GM10266 (cell line): ENCODE results near the gene HAT1.
A peak's percentile ranks its signal among the peaks of the same experiment; 100 is the strongest.
"Not testable (repeated sequence)": the region's sequence is repeated elsewhere in the genome, so short reads cannot be mapped to it uniquely, and the experiment has no call there.

ENCODE experiments used
- DNase-seq: peaks from one replicate; pipeline ENCODE4 v3.0.0; 2012; ENCODE audit errors: extremely low spot score
- TF ChIP-seq, protein P1 (sequence below): IDR thresholded peaks from 2 replicates; pipeline ENCODE4 v1.5.1; 2012; ENCODE audit warnings: mild to moderate bottlenecking, low read depth; ENCODE audit not compliant: control insufficient read depth, insufficient read depth; ENCODE audit errors: missing control alignments

The HAT1 gene

DNA sequence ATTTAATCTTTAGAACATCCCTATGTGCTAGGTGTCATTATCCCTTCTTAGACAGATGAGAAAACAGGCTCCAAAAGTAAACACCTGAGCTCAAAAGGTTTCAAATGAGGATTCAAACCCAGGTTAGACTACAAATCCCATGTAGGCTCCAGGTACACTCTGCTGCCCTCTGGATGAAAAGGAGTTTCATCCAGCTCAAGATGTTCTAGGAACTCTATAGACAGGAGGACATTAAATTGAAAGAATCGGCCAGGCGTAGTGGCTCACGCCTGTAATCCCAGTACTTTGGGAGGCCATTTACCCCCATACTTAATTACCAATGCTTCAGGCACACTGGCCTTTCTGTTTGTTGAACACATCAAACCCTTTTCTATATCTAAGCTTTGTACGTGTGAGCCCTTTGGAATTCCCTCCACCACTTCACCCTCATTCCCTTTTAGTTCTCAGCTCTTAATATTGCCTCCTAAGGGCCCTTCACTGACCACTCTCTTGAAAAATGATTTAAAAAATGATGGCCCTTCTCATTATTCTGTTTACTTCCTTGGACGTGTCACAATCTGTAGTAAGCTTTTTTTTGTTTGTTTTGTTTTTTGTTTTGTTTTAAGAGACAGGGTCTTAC is 38.9 kb upstream of the HAT1 start:
- TF ChIP-seq, protein P1, sequence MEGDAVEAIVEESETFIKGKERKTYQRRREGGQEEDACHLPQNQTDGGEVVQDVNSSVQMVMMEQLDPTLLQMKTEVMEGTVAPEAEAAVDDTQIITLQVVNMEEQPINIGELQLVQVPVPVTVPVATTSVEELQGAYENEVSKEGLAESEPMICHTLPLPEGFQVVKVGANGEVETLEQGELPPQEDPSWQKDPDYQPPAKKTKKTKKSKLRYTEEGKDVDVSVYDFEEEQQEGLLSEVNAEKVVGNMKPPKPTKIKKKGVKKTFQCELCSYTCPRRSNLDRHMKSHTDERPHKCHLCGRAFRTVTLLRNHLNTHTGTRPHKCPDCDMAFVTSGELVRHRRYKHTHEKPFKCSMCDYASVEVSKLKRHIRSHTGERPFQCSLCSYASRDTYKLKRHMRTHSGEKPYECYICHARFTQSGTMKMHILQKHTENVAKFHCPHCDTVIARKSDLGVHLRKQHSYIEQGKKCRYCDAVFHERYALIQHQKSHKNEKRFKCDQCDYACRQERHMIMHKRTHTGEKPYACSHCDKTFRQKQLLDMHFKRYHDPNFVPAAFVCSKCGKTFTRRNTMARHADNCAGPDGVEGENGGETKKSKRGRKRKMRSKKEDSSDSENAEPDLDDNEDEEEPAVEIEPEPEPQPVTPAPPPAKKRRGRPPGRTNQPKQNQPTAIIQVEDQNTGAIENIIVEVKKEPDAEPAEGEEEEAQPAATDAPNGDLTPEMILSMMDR: no peak
- DNase-seq: no peak

DNA sequence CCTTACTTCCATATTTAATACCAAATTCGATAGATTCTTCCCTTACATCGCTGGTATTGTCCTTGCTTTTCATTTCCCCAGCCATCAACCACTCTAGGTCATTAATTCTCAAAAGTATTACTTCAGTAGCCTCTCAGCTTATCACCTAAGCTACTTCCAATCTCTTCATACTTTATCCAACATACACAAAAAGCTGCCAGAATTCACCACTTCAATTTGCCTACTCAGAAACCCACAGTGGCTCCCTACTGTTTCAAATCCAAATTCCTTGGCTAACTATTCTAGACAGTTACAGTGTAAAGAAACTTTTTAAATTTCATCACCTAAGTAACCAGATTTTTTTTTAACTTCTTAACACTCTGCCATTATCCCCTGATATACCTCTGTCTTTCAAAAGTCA is 32.9 kb upstream of the HAT1 start:
- DNase-seq: no peak
- TF ChIP-seq, protein P1: no peak

DNA sequence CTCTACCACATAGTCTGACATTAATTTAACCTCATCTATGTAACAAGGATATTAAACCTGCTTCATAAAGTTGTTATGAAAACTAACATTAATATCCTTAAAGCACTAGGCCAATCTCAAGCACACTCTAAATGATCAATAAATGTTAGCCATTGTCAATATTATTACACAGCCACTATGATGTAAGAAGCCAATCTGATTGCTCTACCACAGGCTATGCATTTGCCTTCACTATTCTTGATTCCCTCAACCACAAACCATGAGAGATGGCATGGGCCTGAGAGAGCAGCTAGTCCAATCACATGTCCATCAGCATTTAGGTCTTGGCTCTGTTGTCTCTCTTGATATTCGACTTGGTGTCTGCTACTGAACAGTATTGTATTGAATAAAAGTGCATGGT is 32.5 kb upstream of the HAT1 start:
- DNase-seq: no peak
- TF ChIP-seq, protein P1: no peak

DNA sequence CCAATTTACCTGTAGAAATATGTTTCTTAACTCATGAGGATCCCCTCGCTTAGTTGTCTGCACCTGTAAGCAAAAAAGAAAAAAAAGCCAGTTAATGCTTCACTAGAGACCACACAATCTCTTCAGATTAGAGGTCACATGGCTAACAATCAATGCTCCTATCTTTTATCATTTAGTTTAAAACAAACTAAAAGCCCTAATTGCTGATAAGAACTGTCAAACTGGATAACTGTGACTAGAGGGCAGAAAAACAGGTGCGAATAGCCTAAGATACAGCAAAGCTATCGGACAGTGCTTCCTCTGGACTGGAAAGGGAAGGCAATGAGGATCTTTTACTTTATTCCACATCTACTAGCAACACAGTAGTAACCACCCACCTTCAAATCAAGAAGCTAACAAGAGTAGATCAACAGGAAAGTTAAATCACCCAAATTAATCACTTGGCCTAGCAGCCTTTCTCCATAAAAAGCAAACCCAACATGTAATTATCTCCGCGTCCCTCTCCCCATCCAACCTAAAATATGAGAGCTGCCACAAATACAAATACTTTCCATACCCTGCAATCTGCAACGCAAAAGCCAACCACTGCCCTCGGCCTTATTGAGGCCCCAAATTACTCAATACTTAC is 29.0 kb upstream of the HAT1 start:
- no peak for DNase-seq
- TF ChIP-seq, protein P1: no peak

DNA sequence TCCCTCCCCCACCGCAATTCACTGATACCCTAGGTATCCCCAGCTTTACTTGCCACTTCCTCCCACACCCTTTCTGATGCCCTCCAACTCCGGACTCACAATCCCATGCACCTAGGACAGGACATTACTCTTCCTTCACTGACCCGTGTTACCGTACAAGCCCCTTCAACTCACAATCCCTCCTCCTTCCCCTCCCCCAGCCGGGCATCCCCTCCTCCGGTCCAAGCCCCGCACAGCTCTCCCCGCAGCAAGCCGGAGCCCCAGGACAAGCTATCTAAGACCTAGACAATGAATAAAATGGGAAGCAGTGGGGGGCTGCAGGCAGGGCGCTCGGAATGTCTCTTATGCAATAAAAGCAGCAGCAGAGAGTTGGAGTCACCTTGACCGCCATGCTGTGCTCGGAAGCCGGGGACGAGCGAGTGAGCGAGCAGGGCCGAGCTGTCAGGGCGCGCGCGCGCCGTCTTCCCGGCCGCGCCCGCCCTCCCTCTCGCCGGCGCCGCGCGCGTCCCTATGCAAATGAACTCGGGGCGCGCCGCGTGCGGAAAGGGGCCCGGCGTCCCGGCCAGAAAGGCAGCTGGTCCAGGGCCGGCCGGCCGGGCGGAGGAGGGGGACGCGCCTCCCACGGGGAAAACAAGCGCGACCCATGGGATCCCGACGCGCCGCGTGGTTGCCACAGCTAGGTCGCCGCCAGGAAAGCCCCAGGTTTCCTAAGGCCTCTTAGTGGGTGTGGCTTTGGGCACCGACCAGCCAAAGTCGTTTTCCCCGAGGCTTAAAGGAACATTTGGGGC is 28.2 kb upstream of the HAT1 start, which contains the start of gene SLC25A12:
TSS of gene SLC25A12 (minus strand) at position 421 of the 788 bp plus-strand sequence. CDS start at position 391, 30 bp downstream.
- DNase-seq: peak; percentile 94
- TF ChIP-seq, protein P1: no peak

DNA sequence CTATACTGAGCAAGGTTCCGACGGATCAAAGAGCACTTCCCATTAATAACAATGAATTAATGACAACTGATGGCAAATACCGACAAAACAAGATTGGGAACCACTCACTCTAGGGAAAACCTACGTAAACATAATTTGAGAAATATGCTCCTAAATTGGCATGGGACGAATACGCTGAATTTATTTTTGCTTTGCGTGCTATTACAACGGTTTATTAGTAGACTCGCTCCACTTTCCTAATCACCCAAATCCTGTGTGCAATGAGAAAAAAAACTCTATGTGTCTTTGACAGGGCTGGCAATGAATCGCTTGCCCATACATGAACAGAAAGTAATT is 27.7 kb upstream of the HAT1 start:
- TF ChIP-seq, protein P1: no peak
- no peak for DNase-seq

DNA sequence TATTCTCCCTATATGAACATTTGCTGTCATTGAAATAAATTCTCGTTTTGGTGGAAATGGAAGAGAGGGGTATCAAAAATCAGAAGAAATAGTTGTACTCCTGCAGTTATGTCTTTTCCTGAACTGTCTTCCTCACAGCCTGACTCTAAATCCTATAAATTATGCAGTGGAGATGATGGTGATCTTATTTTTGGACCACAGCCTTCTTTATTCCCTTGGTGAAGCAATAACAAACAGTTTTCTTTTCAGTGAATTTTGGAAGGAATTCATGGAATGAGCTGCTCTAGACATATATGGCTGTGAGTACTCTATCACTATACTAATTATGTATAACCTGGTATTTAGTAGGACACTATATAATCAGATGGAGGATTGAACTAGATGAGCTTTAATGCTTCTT is 26.5 kb upstream of the HAT1 start:
- TF ChIP-seq, protein P1: no peak
- DNase-seq: no peak

DNA sequence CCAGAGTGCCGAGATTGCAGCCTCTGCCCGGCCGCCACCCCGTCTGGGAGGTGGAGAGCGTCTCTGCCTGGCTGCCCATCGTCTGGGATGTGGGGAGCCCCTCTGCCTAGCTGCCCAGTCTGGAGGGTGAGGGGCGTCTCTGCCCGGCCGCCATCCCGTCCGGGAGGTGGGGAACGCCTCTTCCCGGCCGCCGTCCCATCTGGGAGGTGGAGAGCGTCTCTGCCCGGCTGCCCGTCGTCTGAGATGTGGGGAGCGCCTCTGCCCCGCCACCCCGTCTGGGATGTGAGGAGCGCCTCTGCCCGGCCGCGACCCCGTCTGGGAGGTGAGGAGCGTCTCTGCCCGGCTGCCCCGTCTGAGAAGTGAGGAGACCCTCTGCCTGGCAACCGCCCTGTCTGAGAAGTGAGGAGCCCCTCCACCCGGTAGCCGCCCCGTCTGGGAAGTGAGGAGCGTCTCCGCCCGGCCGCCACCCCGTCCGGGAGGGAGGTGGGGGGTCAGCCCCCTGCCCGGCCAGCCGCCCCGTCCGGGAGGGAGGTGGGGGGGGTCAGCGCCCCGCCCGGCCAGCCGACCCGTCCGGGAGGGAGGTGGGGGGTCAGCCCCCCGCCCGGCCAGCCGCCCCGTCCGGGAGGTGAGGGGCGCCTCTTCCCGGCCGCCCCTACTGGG is 22.5 kb upstream of the HAT1 start:
- DNase-seq: not testable (repeated sequence)
